GM20000 (cell line): ENCODE data around the gene CDH15.
"Not testable (repeated sequence)": the region's sequence is repeated elsewhere in the genome, so short reads cannot be mapped to it uniquely, and the experiment has no call there.

Experiments used
- DNase-seq: peaks from one replicate; pipeline ENCODE4 v3.0.0; 2012; ENCODE audit warnings: low spot score
- CTCF ChIP-seq: IDR thresholded peaks from 2 replicates; pipeline ENCODE4 v1.5.1; 2012; ENCODE audit warnings: mild to moderate bottlenecking, control low read depth; ENCODE audit errors: extremely low read depth, missing control alignments

The CDH15 gene

GRCh38 chr16:89183975-89184676 is 12.6 kb downstream of the CDH15 start:
- no peak for TF ChIP-seq CTCF
- no peak for DNase-seq

- no peak for TF ChIP-seq CTCF
- DNase-seq, result no peak
Observed at GRCh38 chr16:89184677-89184932, 13.1 kb downstream of the CDH15 start.

- TF ChIP-seq CTCF, result no peak
- DNase-seq, result no peak
Observed at GRCh38 chr16:89184933-89185794, 13.6 kb downstream of the CDH15 start.

GRCh38 chr16:89185887-89186592 is 14.5 kb downstream of the CDH15 start:
- not testable (repeated sequence) for DNase-seq

GRCh38 chr16:89186593-89187031 is 15.1 kb downstream of the CDH15 start:
- not testable (repeated sequence) for DNase-seq

GRCh38 chr16:89187032-89187769 is 15.7 kb downstream of the CDH15 start:
- no peak for TF ChIP-seq CTCF
- DNase-seq, result no peak

- no peak for DNase-seq
- no peak for TF ChIP-seq CTCF
Observed at GRCh38 chr16:89187770-89188392, 16.3 kb downstream of the CDH15 start.

- DNase-seq, result not testable (repeated sequence)
Observed at GRCh38 chr16:89188471-89189357, 17.2 kb downstream of the CDH15 start.
